Activated naive CD4-positive, alpha-beta T cell treated with anti-CD3 and anti-CD28 coated beads, Interleukin-2, amount 50 U/mL, for 16 hours (primary cell): ENCODE measurements around the gene SIM1.
"Not testable (repeated sequence)": the region's sequence is repeated elsewhere in the genome, so short reads cannot be mapped to it uniquely, and the experiment has no call there.

Experiments used
- DNase-seq: peaks from one replicate; pipeline ENCODE4 v3.0.0-alpha.2; 2020

SIM1 gene

DNA sequence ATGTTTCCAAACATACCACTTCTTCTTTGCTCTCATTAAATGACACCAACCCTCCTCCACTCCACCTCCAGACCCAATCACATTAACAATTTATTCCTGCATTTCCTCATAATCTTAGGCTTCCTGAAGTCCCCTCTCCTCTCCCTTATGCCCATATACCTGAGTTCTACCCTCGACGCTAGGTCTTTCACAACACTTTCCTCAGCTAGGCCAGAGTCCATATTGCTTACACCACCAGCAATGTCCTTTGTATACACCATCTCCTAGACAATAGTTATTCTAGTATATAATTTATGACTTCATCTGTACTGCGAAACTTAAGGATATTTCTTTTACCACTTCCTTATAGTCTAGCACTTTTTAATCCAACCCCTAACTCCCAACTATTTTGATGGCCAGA is 47.7 kb downstream of the SIM1 start:
- no peak for DNase-seq

DNA sequence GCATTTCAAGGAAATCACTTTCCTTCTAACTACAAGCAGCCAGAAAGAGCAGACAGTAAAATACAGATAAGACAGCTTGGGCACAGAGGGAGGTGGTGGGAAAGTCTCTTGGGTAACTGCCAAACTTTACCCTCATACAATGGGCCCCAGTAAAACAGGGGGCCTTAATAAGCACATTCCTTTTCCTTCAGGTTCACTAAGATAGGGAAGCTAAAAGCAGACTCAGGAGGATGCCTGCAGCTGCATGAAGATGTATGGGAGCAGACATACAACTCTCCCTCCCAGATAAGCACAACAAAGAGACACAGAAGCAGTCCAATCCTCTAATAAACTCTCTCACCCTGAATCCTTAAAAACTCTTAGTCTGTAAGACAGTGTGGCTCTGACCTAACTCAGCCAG is 49.0 kb downstream of the SIM1 start:
- DNase-seq = no peak

DNA sequence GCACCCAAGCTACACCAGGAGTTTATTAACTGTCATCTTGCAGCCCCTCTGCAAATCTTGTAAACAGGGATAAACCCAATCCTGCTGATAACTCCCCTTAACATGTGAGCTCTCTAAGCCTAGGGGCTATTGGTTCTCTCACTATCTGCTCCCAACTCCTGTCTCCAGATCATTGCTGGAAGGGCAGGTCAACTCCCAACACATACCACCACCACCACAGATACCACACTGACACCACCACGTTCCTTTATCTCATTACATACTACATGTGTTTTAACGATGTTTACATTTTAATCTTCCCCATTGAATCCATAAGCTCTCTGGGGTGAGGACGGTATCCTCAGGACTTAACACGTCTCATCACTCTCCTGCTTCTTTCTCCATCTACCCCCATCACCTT is 51.8 kb downstream of the SIM1 start:
- no peak for DNase-seq

DNA sequence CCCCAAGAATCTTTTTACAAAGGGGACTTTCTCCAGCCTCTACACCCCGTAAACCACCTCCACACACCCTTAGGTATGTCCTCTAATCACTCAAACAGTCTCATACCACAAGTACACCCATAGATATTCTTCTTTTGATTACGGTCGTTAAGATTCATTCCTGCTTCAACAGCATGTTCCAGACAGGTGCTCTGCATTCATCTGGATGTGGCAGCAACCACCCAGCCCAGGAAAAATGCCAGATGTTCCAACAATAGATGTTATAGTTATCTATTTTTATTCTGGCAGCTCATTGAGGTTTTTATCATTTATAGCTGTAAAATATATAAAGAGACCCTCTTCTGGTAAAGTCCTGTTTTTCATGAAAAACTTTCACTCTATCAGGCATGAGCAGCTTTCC is 60.7 kb downstream of the SIM1 start:
- DNase-seq = no peak

GRCh38 chr6:100393493-100393892 is 71.2 kb downstream of the SIM1 start:
- DNase-seq = no peak

GRCh38 chr6:100392423-100392822 is 72.3 kb downstream of the SIM1 start:
- no peak for DNase-seq

DNA sequence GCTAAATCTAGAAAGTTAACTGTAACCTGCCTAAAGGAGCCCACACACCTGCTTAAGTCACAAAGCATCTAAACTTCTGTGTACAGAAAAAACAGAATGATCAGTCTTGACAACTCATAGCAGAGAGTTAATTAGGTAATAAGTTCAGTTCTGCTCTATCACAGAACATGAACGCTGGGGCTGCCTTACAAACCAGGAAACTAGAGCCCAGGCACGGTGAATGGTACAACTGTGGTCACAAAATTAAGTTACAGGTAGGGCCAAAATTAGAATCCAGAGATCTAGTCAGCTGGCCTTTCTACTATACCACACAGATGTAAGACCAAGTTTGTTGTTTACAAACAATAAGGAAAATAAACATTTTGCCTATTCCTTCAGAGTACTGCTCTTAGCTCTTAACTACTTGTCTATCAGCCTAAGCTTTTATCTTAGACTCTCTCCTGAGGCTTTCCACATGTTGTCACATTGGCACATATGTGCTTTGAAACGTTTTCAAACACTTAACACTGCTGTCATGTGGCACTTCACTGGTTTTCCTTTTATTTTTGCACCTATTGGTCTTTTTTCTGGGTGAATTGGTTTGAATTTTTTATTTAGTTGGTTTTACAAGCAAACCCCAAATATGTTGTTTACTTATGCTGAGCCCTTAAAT is 75.7 kb downstream of the SIM1 start:
- DNase-seq = no peak

DNA sequence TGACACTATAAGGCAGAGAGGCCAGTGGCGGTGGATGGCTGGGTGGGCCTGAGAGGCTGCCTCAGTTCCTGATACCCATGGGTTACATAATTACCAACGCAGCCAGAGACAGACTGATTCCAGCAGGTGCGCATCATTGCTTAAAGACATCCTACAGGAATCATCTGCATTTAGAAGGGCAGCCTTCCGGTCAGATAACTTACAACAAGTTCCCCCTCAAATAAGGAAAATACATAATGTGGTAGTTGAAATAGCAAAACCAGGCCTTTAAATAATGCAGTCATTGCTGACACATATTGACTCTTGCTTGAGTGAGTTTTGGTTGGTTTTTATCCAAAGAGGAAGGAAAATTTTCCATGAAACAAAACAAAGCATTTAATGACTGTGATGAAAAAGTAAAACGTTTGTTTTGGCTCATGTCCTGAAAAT is 81.9 kb downstream of the SIM1 start:
- no peak for DNase-seq

DNA sequence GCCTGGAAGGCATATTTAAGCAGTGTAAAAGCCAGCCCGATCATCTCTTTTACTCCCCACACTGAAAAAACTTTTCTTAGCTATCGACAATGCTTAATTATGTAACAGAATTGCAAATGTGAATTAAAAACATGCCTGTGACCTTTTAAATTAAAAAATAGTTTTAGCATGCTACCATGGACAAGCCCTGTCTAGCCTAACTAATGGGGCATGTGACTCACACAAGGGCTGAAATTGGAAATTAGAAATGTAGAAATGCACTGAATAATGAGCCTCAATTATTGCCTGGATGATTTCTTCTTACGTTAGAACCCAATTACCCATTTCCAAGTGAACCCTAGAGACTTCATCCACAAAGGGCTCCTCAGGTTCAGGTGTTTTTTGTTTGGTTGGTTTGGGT is 82.7 kb downstream of the SIM1 start:
- DNase-seq = no peak

- DNase-seq = no peak
Observed at GRCh38 chr6:100381111-100381510, 83.6 kb downstream of the SIM1 start.

DNA sequence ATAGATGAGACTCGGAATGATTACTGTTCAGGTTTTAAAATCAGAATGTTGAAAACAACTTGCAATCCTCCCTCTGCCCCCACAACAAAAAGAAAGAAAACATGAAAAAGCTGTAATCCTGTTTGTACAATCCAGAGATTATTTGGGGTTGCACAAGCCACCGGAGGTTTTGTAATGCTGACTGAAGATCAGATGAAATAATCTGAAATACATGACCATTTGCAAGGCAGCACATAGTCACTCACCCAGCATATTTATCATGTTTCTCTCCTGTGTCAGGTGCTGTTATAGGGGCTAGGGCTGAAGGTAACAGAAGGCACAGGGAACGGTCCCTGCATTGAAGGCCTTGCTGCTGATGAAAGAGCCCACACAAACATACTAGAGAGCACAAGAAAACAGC is 85.3 kb downstream of the SIM1 start:
- DNase-seq = no peak

- no peak for DNase-seq
Observed at GRCh38 chr6:100378576-100378975, 86.1 kb downstream of the SIM1 start.

DNA sequence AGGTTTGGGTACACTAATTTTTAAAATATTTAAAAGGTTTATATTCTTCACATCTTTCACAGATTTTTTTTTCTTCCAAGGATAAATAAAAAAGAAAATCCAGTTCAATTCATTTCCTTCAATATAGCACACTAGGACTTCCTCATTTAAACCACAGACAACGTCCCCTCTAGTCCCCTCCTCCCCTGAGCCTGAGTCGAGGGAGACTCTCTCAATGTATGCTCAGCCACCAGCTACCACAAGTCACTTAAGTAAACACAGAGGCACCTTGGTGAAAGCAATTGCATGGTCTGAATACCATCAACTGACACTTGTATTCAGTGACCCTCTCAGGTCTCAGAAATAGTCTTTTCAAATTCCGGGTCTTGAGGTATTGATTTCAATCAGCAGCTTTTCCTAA is 88.6 kb downstream of the SIM1 start:
- no peak for DNase-seq

- no peak for DNase-seq
Observed at GRCh38 chr6:100372326-100373091, 92.2 kb downstream of the SIM1 start.

DNA sequence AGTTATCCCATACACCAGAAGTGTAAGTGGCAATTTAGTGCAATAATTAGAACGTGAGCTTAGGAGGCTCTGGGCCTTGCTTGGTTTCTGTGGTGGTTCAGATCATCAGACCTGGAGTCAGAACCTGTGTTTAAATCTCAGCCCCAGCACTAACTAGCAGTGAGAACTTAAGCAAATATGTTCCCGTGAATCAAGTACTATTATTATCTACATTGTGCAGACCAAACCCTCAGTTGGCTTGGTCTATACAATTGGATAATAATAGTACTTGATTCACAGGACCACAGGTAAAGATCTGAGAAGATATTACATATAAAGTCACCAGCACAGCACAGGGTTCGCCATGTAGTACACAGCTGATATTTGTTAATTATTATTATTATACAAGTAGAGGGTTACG is 93.1 kb downstream of the SIM1 start:
- DNase-seq = no peak

DNA sequence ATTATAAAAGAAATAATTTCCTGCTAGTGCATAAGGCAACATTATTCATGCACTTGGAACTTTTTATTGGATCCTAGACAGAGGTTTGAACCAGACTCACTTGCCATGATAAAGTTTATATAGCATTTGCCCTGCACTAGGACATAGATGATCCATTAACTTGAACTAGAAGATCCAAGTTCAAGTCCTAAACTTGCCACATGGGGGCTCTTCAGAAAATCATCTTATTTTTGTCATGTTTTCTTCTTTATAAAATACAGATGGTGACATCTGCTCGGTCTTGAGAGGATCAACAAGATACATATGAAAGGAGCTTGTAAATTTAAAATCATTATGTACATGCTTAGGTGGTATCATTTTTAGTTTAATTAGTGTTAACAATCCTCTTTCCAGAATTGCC is 94.5 kb downstream of the SIM1 start:
- no peak for DNase-seq

DNA sequence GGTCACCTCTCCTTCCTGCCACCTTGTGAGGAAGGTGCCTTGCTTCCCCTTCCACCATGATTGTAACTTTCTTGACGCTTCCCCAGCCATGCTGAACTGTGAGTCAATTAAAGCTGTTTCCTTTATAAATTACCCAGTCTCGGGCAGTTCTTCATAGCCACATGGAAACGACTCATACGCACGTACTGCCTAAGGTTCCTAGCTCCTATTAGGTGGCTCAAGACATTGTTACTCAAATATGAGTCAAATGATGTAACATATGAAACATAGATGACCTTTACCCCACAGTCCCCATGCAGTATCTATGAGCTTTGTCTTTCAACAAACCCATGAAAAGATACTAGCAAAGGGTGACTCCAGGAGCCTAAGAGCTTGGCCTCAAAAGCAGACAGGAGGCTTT is 98.3 kb downstream of the SIM1 start:
- no peak for DNase-seq

GRCh38 chr6:100363651-100364050 is 101.1 kb downstream of the SIM1 start:
- DNase-seq = no peak

- DNase-seq = not testable (repeated sequence)
Observed at GRCh38 chr6:100354736-100355641, 109.7 kb downstream of the SIM1 start.

DNA sequence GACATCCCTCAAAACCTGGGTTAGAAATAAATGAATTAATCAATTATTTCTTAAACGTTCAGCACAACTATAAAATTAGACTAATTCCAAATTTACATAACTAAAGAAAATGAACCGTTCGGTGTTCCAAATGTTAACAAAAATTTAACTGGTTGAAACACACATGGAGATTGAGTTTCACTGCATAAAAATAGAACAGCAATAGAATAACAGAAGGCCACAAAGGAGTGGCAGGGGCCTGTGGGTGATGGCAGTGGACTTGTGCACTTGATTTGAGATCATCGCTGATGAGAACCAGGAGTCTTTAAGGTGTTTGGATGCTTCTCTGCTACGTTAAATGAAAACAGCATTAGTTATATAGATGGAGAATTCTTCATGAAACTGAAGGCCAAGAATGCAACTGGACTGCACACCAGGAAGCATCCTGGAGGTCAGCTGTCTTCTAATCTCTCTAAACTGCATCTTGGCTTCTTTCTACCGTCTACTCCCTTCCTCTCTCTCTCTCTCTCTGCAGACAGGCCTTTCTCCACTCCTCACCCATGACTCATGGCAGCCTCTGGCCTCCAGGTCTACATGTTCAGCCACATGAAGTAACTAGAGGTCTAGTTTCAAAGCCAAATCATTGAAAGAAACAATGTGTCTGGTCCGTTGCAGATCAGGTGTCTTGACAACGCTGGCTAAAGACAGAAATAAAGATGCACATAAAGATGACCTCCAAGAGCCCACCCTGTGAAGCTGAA is 111.3 kb downstream of the SIM1 start:
- no peak for DNase-seq

- DNase-seq = no peak
Observed at GRCh38 chr6:100350139-100350538, 114.6 kb downstream of the SIM1 start.

DNA sequence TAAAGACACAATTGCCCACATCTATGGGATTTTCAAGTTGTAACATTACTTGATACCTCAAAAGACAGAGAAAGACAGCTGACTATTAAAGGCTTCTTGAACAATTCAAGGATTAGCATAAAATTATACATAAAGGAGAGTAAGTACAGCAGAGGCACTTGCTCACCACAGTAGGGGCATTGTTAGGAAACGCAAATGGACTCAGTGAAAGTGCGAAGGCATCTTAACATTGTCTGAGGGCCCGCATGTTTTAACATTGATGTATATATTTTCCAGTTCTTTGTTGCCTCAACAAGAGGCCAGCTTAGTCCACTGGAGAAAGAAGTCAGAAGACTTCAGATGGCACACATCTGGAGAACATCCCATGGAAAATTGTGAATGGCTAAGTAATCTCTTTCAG is 115.4 kb downstream of the SIM1 start:
- no peak for DNase-seq
